NCI-H460 (cell line): Measurements from ENCODE around the gene GABRQ. TPM values are rescaled to one million over a fixed set of nuclear protein-coding genes. Genes with fewer than 3 reads are reported as not detected.

Source experiments
- DNase-seq: peaks from one replicate; pipeline ENCODE4 v3.0.0-alpha.2; 2016; ENCODE audit warnings: low read depth; ENCODE audit errors: extremely low read depth
- polyA plus RNA-seq: library from polyadenylated mRNA; depleted of rRNA; stranded (reverse); fragments of >200 nt; gene quantifications from 2 replicates; pipeline ENCODE4 v1.2.3, GENCODE V29; 2014; cell fraction: nucleus; rRNA removed
- total RNA-seq: library from RNA; depleted of rRNA; stranded (reverse); fragments of >200 nt; shearing (Covaris generic); gene quantifications from 2 replicates; pipeline ENCODE4 v1.2.3, GENCODE V29; 2014; rRNA removed

The GABRQ gene
- total RNA-seq, result 0.02 and 0.06 TPM in 2 replicates
- 0.21 TPM in 1 of 2 replicates, not detected in the other for polyA plus RNA-seq

- DNase-seq, result peak; percentile 36
Observed at GRCh38 chrX:152637649-152638442, at the start of gene GABRQ. Gene GABRQ, plus strand, starts transcription at chrX:152637895. Its CDS starts 308 bp downstream, at chrX:152638203.

GRCh38 chrX:152588206-152588605 lies 49.5 kb upstream of the GABRQ start:
- DNase-seq, result no peak

DNA sequence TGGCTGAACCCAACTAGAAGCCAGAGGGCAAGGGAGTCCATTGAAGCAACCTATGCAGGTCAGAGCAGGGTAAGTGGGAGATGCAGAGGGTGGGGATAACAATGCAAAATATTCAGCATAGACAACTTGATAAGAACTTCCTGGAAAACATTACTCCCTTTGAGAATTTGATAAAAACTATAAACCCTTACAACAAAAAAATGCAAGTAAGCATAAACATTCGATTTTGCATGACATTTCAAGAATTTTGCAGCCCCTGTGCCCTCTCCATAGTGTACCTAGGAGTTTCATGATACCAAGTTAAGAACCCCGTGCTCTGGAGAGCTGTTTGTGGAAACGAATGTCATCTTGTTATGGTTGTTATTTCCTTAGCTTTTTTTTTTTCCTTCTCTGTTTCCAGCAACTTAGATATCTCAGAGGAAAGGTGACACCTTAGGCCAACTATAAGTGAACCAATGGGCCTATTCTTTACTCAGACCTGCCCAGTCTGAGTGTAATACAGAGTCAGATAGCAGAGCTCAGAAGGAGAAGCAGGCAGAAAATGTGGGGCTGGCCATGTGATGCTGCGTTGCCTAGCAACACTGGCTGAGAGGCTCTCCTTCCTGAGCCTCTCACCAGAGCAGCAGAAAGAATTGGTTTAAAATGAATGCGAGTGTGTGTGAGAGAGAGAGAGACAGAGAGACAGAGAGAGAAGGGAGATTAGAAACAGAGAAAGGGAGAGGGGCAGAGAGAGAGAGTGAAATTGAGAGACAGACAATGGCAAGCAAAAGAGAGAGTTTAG lies 36.7 kb upstream of the GABRQ start:
- no peak for DNase-seq

GRCh38 chrX:152601848-152602616 lies 35.7 kb upstream of the GABRQ start:
- no peak for DNase-seq

DNA sequence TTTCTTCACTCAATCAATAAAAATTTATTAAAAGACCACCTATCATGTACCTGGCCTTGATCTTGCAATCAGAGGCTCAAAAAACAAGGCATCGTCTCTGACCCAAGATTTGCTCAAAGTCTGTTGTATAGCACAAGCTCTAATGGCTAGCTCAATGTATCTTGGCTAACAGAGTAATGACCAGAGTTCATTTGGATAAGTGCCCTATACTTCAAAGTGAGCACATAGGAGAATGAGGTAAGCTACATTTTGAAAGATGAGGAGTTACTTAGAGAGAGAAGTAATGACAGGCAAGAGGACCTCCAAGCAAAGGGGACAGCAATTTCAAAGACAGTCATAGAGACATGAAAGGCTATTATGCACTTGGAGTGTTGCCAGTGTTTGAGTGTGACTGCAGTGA lies 22.9 kb upstream of the GABRQ start:
- DNase-seq, result no peak

DNA sequence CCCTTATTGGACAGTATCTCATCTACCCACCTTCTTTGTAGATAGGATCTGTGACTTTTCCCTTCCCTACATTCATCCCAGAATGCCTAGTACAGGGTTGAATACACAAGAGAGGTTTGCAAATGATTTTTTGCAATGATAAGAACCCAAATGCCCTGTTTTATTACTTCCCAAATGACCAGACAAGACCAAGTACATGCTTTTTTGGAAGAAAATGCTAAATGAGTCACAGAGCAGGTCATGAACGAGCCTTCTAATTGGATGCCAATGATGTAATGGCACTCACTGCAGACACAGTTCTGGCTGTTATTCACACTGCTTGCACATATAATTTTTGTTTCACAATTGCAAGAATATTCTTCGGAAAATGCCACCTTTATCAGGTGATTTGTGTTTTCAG lies 17.8 kb upstream of the GABRQ start:
- no peak for DNase-seq

GRCh38 chrX:152632445-152633097 lies 5.1 kb upstream of the GABRQ start:
- DNase-seq, result peak; percentile 38

GRCh38 chrX:152635941-152636340 lies 1.8 kb upstream of the GABRQ start:
- DNase-seq, result peak; percentile 46

DNA sequence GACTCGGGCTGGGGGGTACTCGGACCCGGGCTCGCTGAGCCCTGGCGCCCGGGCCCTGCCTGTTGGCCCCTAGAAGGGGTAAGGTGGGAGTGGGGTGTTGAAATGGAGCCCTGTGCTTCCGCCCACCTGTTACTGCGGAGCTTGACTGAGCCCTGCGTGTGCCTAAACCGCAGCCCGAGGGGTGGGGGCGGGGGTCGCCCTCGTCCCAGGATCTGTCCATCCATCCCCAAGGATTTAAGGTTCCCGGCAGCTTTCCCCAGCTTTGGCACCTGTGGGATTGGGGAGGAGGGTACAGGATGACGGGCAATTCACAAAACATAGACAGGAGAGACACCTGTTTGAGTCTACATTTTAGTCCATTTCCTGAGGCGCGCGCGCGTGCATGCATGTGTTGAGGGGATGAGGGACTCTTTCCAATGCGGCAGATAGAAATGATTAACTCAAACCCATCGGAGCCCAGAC lies 779 bp downstream of the GABRQ start:
- DNase-seq, result no peak

DNA sequence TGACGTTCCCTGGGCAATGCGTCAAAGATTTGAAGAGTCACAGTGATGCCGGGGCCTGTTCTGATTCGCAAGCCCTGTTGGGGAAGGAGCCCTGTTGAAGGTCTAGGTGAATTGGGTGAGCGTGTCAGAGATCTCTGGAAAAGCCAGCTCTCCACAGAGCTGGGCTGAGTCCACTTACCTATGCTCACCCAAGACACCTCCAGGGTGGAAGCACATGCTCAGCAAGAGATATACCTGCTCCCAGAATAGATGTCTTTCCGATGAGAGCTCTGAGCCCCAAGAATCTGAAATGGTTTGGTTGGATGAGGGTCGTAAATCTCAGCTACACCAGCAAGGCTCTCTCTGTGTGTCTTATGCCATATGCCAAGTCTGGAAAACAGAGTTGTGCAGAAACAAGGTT lies 1.7 kb downstream of the GABRQ start:
- DNase-seq, result no peak

- DNase-seq, result no peak
Observed at GRCh38 chrX:152640034-152640818, 2.5 kb downstream of the GABRQ start.

DNA sequence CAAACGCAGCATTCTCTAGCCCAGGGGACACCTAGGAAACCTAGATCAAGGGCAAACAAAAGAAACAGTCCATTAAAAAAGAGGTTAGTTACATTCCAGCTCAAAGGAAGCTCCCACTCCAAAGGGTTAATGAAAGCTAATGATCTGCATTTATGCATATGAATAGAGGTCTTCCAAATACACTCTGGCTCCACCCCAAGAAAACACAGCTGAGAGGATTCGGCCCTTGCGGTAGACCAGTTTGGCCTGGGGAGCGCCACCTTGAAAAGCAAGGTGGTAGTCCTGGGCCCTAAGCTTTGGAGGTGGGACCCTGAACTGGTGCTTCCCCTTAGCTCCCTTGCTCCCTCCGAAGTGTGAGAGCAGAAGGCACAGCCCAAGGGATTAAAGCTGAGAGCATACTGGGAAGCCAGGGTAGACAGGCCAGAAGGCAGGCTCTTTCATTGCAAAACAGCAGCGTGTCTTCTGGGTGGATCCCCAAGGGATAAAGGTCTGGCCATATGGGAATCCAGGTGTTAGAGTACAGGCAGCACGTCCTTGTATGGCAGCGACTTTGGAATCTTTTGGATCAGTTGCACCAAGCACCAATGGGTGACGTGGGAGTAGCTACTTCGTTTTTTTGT lies 3.7 kb downstream of the GABRQ start:
- DNase-seq, result no peak

DNA sequence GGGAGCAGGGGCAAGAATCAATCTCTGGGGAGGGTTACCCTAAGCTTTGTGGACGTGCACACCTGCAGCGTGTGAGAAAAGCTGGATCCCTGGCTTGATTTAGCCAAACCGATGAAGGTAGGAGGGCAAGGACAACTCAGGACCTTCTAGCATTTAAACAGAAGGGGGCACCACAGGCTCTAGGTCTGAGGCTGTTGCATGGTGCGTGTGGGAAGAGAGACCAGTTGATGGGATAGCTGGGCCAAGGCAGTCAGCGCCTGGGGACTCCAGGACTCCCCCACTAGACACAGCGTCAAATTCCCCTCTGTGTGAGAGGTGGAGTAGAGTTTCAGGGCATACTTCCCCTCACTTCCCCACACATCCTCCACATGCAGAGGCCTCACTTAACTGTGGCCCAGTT lies 4.3 kb downstream of the GABRQ start:
- DNase-seq, result no peak

DNA sequence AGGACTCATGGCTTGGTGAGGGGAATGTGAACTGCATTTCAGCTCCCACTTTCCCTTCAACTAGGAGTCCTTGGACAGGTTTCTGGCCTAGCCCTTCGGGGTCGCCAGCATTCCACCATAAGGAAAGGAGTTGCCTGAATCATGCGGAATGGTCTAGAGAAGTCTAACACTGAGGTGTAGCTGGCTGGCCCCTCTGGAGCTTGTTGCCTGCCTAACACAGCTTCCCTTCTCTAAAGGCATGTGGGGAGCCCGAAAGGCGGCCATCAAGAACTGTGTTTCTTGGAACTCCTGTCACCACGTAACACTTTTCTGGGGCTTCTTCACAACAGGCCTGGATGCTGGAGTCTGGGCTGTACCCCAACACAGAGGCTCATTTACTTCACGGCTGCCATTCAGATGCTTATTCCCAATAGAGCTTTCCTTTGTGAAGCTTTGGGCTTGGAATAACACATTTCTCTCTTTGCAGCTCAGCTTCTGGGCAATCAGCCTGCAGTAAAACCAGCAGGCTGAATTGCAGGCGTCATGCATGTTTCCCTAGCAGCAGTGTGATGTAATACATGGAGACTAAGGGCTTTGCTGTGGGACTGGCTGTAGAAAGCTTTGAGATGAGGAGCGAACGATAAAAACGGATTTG lies 5.4 kb downstream of the GABRQ start:
- no peak for DNase-seq

DNA sequence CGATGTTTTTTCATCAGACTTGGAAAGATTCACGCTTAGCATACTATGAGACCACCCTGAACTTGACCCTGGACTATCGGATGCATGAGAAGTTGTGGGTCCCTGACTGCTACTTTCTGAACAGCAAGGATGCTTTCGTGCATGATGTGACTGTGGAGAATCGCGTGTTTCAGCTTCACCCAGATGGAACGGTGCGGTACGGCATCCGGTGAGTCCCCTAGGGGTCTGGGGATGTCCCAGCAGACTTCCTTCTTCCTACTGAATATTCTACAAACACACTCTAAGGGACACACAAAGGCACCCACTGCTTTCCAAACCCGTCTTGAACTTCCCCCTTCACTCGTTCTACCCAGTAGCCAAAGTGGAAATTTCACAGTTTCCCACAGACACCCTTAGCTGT lies 9.3 kb downstream of the GABRQ start:
- no peak for DNase-seq

GRCh38 chrX:152647978-152648377 lies 10.3 kb downstream of the GABRQ start:
- no peak for DNase-seq

- no peak for DNase-seq
Observed at GRCh38 chrX:152652060-152652459, 14.4 kb downstream of the GABRQ start.

DNA sequence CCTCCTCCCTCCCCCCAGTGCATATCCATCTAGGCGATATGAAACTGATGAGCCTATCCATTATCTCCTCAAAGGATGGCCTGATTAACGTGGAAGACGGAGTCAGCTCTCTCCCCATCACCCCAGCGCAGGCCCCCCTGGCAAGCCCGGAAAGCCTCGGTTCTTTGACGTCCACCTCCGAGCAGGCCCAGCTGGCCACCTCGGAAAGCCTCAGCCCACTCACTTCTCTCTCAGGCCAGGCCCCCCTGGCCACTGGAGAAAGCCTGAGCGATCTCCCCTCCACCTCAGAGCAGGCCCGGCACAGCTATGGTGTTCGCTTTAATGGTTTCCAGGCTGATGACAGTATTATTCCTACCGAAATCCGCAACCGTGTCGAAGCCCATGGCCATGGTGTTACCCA lies 14.8 kb downstream of the GABRQ start:
- DNase-seq, result no peak

DNA sequence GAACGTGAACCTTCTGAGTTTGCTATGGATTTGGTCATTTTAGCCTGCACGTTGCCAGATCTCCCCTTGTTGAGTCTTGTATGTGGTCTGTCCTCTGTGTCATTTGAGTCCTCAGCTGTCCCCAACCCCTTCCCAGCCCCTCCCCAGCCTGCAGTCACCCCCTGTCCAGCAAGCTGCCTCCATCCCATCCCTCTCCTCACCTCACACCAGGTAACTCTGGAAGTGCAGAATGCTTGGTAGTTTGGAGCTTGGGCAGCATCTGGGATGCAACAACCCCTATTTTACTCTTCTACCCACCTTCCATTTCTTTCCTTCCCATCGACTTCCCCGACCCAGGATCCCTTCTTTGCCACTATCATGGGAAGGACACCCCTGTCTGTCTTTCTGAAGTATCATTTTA lies 18.4 kb downstream of the GABRQ start:
- DNase-seq, result no peak
